Ishikawa (cell line): ENCODE data around the gene FLAD1.

Source experiments
- CEBPB ChIP-seq: IDR thresholded peaks from 2 replicates; pipeline ENCODE4 v1.6.1; 2012
- CREB1 ChIP-seq: IDR thresholded peaks from 2 replicates; pipeline ENCODE4 v1.6.1; 2012; ENCODE audit warnings: low read depth
- EGR1 ChIP-seq: IDR thresholded peaks from 2 replicates; pipeline ENCODE4 v1.6.1; 2012
- EP300 ChIP-seq: IDR thresholded peaks from 2 replicates; pipeline ENCODE4 v1.6.1; 2012; ENCODE audit warnings: borderline replicate concordance
- FOXM1 ChIP-seq: IDR thresholded peaks from 2 replicates; pipeline ENCODE4 v1.6.1; 2012; ENCODE audit warnings: low read depth, borderline replicate concordance
- MAX ChIP-seq: IDR thresholded peaks from 2 replicates; pipeline ENCODE4 v1.6.1; 2012
- NFIC ChIP-seq: IDR thresholded peaks from 2 replicates; pipeline ENCODE4 v1.6.1; 2012
- RAD21 ChIP-seq: IDR thresholded peaks from 2 replicates; pipeline ENCODE4 v1.6.1; 2012; ENCODE audit warnings: low read depth
- REST ChIP-seq: IDR thresholded peaks from 2 replicates; pipeline ENCODE4 v1.6.1; 2012; ENCODE audit warnings: low read depth, mild to moderate bottlenecking
- TAF1 ChIP-seq: IDR thresholded peaks from 2 replicates; pipeline ENCODE4 v1.6.1; 2012; ENCODE audit warnings: low read depth, mild to moderate bottlenecking
- TCF12 ChIP-seq: IDR thresholded peaks from 2 replicates; pipeline ENCODE4 v1.6.1; 2012; ENCODE audit warnings: low read depth
- TEAD4 ChIP-seq: IDR thresholded peaks from 2 replicates; pipeline ENCODE4 v1.6.1; 2012
- USF1 ChIP-seq: IDR thresholded peaks from 2 replicates; pipeline ENCODE4 v1.6.1; 2012
- YY1 ChIP-seq: IDR thresholded peaks from 2 replicates; pipeline ENCODE4 v1.6.1; 2012; ENCODE audit warnings: low read depth
- ZBTB7A ChIP-seq: IDR thresholded peaks from 2 replicates; pipeline ENCODE4 v1.6.1; 2012; ENCODE audit warnings: low read depth

FLAD1 gene

GRCh38 chr1:154940651-154941194 is 42.4 kb upstream of the FLAD1 start:
- TF ChIP-seq TEAD4 (no peak), EP300 (no peak), USF1 (no peak), MAX (no peak), NFIC (no peak), CREB1 (no peak), REST (no peak), CEBPB (no peak), FOXM1 (no peak), TAF1 (no peak), YY1 (no peak), ZBTB7A (no peak), RAD21 (no peak), EGR1 (no peak), TCF12 (no peak)

GRCh38 chr1:154941333-154942013 is 41.7 kb upstream of the FLAD1 start:
- TF ChIP-seq ZBTB7A: no peak
- no peak for TF ChIP-seq NFIC
- no peak for TF ChIP-seq REST
- no peak for TF ChIP-seq RAD21
- no peak for TF ChIP-seq EP300
- no peak for TF ChIP-seq MAX
- no peak for TF ChIP-seq USF1
- no peak for TF ChIP-seq CEBPB
- no peak for TF ChIP-seq CREB1
- no peak for TF ChIP-seq FOXM1
- no peak for TF ChIP-seq TAF1
- TF ChIP-seq TCF12: no peak
- no peak for TF ChIP-seq YY1
- TF ChIP-seq TEAD4: no peak
- no peak for TF ChIP-seq EGR1

GRCh38 chr1:154943649-154944400 is 39.3 kb upstream of the FLAD1 start:
- peak; percentile 86 for TF ChIP-seq RAD21
- TF ChIP-seq USF1: no peak

GRCh38 chr1:154944401-154945159 is 38.6 kb upstream of the FLAD1 start:
- TF ChIP-seq EGR1: no peak
- no peak for TF ChIP-seq USF1
- TF ChIP-seq ZBTB7A: no peak
